Memory B cell (primary cell): ENCODE results near the gene ESYT2.

ENCODE experiments used
- ATAC-seq: fragments of 150-1000 bp; cut with Tn5 transposase; 2 replicates; pipeline ENCODE4 v1.10.0; 2021; ENCODE audit warnings: low read depth, mild to moderate bottlenecking, moderate library complexity
- DNase-seq, 2 donors: peaks; one replicate each; pipeline ENCODE4 v3.0.0; 2022; ENCODE audit warnings: low spot score in 2 of 2
- H3K27ac Mint-ChIP-seq: one replicate; pipeline ENCODE4 v1.8.0; 2022; ENCODE audit warnings: mild to moderate bottlenecking, moderate library complexity, mixed read lengths
- H3K27me3 Mint-ChIP-seq: one replicate; pipeline ENCODE4 v1.8.0; 2022; ENCODE audit warnings: mixed read lengths
- H3K36me3 Mint-ChIP-seq: one replicate; pipeline ENCODE4 v1.8.0; 2022; ENCODE audit warnings: mild to moderate bottlenecking, mixed read lengths
- H3K4me1 Mint-ChIP-seq: one replicate; pipeline ENCODE4 v1.8.0; 2022; ENCODE audit warnings: mixed read lengths
- H3K4me3 Mint-ChIP-seq: one replicate; pipeline ENCODE4 v1.8.0; 2022; ENCODE audit warnings: mild to moderate bottlenecking, moderate library complexity, mixed read lengths
- H3K9me3 Mint-ChIP-seq: one replicate; pipeline ENCODE4 v1.8.0; 2022; ENCODE audit warnings: mixed read lengths

The ESYT2 gene

DNA sequence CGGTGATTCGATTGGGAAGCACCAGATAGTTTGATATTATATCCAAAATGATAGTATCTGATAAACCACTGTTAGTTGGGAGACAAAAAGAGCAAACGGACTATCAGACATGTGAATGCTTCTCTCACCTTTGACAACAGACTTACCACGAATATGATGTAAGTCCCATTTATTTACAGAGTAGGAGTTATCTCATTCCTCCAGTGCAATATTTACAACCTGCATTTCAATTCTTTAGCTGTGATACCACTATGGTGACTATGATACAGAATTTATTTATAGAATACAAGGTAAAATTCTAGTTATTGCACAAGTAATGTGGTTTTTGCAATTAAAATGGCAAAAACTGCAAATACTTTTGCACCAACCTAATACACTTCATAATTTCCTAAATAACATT is 61.6 kb downstream of the ESYT2 start:
- H3K27ac Mint-ChIP-seq, result no peak overlapping the region
- DNase-seq (no peak), ATAC-seq (no peak)
- no peaks in the 10 kb centered on the region for H3K27me3 Mint-ChIP-seq
- H3K4me1 Mint-ChIP-seq, result no peaks in the 10 kb centered on the region
- no peak overlapping the region for H3K4me3 Mint-ChIP-seq
- peaks cover 18% of the 10 kb centered on the region for H3K36me3 Mint-ChIP-seq
- H3K9me3 Mint-ChIP-seq, result no peaks in the 10 kb centered on the region

DNA sequence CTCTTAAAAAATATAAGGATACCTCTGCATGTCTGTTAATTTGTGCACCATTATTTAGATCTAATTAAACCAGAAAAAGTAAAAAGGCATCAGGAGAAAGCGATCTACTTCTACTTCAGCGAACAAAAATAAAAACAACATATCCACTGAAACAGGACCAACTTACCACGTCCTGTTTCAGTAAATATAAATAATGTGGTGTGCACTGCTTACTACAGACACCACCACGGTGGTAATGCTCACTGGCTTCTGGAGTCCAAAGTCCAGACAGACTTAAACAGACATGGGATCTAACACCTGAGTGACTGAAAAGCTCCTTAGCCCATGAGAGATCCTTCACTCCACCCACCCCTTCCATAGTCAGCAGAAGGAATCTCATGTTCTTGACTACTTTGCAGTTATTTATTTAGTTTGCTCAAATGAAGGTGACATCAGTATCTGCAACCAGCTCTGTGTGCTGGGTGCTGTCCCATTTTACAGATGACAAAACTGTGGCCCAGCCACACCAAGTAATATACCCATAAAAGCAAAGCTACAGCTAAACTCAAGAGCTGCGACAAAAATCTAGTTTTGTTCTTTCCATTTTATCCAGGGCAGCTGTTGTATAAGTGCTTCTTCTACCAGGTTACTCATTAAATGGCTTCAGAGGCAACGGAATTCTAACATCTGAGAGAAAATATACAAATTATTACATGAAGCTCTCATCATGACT is 62.6 kb downstream of the ESYT2 start:
- Mint-ChIP-seq H3K9me3 (no peaks in the 10 kb centered on the region), H3K4me1 (no peaks in the 10 kb centered on the region), H3K36me3 (peaks cover 24% of the 10 kb centered on the region), H3K27me3 (no peaks in the 10 kb centered on the region), H3K4me3 (no peak overlapping the region), H3K27ac (peak overlapping the region; percentile 41)
- ATAC-seq (no peak), DNase-seq (no peak)

DNA sequence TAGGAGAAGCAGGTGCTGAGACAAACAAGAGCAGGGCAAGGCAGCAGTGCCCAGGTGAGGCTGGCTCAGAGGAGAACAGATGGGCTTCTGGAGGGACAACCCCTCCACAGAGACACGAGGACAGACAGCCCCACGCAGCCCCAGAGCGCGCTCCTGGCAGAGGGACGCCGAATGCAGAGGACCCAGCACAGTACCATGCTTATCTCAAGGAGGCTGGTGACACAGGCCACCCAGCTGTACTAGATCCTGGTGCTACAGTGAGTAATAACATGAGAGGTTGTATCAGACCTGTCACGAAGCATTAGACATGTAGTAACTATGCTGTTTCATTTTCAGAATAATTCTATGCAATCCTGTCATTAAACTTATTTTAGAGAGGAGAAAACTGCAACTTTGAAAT is 64.3 kb downstream of the ESYT2 start:
- Mint-ChIP-seq H3K27me3 (no peaks in the 10 kb centered on the region), H3K4me3 (no peak overlapping the region), H3K4me1 (no peaks in the 10 kb centered on the region), H3K9me3 (no peaks in the 10 kb centered on the region), H3K27ac (no peak overlapping the region), H3K36me3 (peaks cover 35% of the 10 kb centered on the region)
- ATAC-seq (no peak), DNase-seq (no peak)

DNA sequence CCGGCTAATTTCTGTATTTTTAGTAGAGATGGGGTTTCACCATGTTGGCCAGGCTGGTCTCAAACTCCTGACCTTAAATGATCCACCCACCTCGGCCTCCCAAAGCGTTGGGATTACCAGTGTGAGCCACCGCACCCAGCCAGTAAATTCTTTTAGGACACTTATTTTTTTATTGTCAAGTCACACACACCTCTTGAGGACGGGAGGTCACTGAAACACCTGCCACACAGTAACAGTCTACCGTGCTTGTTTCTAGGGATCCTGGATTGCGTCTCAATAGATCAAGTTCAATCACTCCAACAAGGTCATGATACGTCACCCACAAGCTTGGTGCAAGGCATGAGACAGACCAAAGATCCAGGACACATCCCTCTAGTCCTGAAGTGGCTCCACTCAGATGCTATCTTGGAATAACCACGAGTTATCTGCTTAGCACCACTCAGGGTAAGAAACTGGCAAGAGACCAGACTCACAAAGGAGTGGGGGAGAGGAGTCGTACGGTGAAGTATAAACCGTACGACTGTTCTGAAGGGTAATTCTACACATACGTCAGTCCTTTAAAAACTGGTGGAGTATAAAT is 65.8 kb downstream of the ESYT2 start:
- no peak overlapping the region for H3K27ac Mint-ChIP-seq
- ATAC-seq (no peak), DNase-seq (no peak)
- H3K4me3 Mint-ChIP-seq, result no peak overlapping the region
- H3K36me3 Mint-ChIP-seq, result peaks cover 39% of the 10 kb centered on the region
- H3K27me3 Mint-ChIP-seq, result no peaks in the 10 kb centered on the region
- no peaks in the 10 kb centered on the region for H3K4me1 Mint-ChIP-seq
- H3K9me3 Mint-ChIP-seq, result no peaks in the 10 kb centered on the region

DNA sequence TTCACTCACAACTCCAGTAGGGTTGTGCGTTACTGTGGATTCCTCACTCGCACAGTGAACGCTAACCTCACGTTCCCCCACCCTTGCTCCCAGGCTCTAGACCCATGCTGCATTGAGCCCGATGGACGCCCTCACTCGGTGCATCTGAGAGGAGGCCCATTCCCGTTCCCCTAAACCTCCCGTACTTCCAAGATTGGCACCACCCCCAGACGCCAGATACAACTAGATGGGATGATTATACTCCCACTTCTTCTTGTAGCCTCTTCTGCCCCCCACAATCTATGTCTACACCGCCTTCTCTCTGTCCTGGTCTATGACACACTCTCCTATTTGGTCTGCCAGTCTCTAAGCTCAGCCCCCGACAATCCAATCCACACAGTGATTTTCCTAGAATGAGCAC is 67.4 kb downstream of the ESYT2 start:
- no peak for ATAC-seq
- Mint-ChIP-seq H3K27ac (peak overlapping the region; percentile 42), H3K4me3 (no peak overlapping the region), H3K4me1 (no peaks in the 10 kb centered on the region), H3K9me3 (no peaks in the 10 kb centered on the region), H3K36me3 (peaks cover 48% of the 10 kb centered on the region), H3K27me3 (no peaks in the 10 kb centered on the region)
- DNase-seq, result no peak

DNA sequence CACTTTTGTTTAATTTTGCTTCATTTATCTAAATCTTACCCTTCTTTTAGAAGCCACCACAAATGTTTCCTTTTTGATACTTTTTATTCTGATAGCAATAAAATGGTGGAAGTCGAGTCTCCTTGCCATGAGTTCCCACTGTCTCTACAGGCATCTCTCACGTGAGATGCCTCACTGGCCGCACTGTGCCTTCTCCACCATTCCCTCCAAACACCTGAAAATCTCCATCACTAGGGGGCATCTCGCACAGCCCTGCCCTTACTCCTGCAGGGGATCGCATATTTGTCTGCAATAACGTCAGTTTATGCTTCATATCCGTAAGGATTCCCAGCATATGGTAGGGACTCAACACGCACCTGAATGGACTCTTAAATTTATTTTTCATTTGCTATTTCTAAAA is 68.4 kb downstream of the ESYT2 start:
- Mint-ChIP-seq H3K27me3 (no peaks in the 10 kb centered on the region), H3K4me3 (no peak overlapping the region), H3K27ac (no peak overlapping the region), H3K4me1 (no peaks in the 10 kb centered on the region), H3K9me3 (no peaks in the 10 kb centered on the region), H3K36me3 (peaks cover 47% of the 10 kb centered on the region)
- DNase-seq (no peak), ATAC-seq (no peak)

DNA sequence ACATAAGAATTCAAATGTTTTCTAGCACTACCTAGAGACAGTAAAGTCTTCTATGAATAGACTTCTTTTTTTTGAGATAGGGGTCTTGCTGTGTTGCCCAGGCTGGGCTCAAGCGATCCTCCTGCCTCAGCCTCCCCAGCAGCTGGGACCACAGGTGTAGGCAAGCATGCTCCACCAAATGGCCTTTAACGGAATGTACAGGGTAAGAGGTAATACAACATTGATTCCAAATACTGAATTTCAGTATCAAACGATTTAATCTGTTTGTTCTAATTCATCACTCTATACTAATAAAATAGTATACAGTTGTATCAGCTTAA is 68.9 kb downstream of the ESYT2 start:
- H3K4me1 Mint-ChIP-seq, result no peaks in the 10 kb centered on the region
- no peak overlapping the region for H3K4me3 Mint-ChIP-seq
- H3K27ac Mint-ChIP-seq, result no peak overlapping the region
- H3K27me3 Mint-ChIP-seq, result no peaks in the 10 kb centered on the region
- H3K36me3 Mint-ChIP-seq, result peaks cover 47% of the 10 kb centered on the region
- DNase-seq (no peak), ATAC-seq (no peak)
- H3K9me3 Mint-ChIP-seq, result no peaks in the 10 kb centered on the region

DNA sequence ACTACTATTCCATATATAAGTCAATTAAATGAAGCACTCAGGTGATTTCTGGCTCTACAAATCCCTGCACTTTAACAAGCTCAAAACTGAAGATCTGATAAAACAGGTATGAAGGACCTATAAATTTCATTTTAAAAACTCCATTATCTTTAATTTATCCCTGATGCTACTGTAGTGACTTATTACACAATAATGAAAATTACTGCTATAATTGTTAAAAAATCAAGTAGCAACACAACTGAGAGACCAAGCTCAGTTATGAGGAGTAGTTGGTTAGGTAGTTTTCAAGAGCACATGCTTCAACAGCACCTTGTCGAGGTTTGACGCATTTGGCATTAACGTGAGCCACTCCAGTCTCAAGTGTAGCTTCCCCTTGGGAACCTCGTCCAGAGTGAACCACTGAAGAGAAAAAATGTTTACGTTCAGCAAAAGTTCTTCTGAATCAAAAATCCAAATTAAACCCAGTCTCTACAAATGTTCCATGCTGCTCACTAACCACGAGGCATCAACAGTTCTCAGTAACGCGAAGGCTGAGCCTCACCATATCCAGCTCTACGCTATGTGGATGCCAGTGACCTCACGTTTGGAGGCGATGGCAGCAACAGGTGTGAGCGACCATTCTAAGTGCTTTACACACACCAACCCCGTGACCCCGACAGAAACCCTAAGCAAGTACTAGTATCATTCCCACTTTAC is 69.4 kb downstream of the ESYT2 start:
- ATAC-seq, result no peak
- no peak overlapping the region for H3K27ac Mint-ChIP-seq

DNA sequence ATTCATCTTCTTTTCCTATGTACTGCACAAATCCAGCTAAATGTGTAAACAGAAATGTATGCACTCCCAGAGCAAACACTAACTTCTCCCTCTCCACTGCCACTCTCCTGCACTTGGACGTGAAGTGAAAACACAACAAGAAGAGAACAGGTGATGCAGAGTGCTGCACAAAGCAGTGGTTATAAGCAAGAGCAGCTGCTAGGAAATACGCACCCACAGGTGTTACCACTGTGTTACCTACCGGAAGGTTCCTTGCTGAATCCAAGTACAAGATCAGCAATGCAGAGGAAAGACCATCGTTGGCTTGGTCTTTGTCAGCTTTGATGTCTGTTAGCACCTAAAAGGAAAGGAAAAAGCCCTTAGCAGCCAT is 70.1 kb downstream of the ESYT2 start:
- no peak overlapping the region for H3K4me3 Mint-ChIP-seq
- peaks cover 47% of the 10 kb centered on the region for H3K36me3 Mint-ChIP-seq
- ATAC-seq, result no peak
- H3K27me3 Mint-ChIP-seq, result no peaks in the 10 kb centered on the region
- H3K27ac Mint-ChIP-seq, result no peak overlapping the region
- no peak for DNase-seq
- H3K4me1 Mint-ChIP-seq, result no peaks in the 10 kb centered on the region
- no peaks in the 10 kb centered on the region for H3K9me3 Mint-ChIP-seq

More for the DNA sequence above, 69.4 kb downstream of the ESYT2 start:
- no peak for DNase-seq
- H3K36me3 Mint-ChIP-seq, result peaks cover 51% of the 10 kb centered on the region
- no peaks in the 10 kb centered on the region for H3K4me1 Mint-ChIP-seq
- no peak overlapping the region for H3K4me3 Mint-ChIP-seq
- H3K27me3 Mint-ChIP-seq, result no peaks in the 10 kb centered on the region
- H3K9me3 Mint-ChIP-seq, result no peaks in the 10 kb centered on the region

DNA sequence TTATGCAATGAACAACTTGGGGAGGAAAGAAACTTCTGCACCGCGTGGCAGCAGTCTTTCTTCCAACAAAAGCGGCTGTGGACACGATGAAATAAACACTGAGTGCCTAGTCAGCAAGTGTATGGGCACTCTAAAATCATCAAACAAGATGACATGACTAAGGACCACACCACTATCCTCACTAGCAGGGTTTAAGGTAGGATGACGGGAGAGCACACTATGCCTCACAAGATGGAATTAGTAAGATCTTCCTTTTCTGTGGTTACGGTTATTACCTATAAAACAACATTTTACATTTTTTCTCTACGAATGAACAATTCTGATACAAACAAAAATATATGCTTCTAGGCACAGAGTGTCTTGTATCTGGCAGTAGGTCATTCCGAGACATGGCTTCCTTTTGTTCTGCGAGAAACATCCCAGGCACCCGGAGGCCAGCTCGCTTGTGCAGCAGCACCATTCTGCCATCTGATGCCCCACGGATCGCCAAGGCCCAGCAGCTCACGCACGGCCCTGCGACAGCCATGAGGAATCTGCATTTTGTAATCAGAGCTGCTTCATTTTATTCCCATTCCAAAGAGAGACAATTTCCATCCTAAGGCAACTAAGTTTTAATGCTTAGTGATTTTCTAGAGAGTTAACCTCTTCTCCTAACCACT is 70.6 kb downstream of the ESYT2 start:
- ATAC-seq (no peak), DNase-seq (no peak)
- Mint-ChIP-seq H3K9me3 (no peaks in the 10 kb centered on the region), H3K4me1 (no peaks in the 10 kb centered on the region), H3K4me3 (no peak overlapping the region), H3K27me3 (no peaks in the 10 kb centered on the region), H3K36me3 (peaks cover 48% of the 10 kb centered on the region), H3K27ac (no peak overlapping the region)

DNA sequence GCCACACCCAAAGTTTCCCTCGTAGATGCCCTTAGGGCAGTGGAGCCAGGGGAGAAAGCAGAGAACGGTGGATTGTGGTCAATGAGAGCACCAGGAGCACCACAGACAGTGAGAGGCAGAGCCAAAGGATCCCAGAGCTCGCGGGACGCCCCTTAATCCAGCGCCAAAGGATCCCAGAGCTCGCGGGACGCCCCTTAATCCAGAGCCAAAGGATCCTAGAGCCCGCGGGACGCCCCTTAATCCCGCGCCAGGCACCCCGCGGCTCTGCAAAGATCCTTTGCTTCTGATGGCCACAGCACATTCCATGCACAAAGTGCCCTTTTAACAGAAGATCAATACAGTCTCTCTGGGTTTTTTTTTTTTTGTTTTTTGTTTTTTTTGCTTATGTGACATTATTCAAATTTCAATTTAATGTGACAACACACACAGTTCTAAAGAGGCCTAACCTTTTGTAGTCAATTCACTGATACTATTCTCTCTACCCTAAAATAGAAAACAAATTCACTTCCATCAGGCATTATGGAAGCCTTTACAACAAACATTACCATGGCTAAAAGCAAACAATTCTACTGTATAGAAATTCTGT is 71.8 kb downstream of the ESYT2 start:
- no peaks in the 10 kb centered on the region for H3K27me3 Mint-ChIP-seq
- DNase-seq (no peak), ATAC-seq (no peak)
- no peaks in the 10 kb centered on the region for H3K9me3 Mint-ChIP-seq
- H3K4me3 Mint-ChIP-seq, result no peak overlapping the region
- no peak overlapping the region for H3K27ac Mint-ChIP-seq
- peaks cover 46% of the 10 kb centered on the region for H3K36me3 Mint-ChIP-seq
- H3K4me1 Mint-ChIP-seq, result no peaks in the 10 kb centered on the region

DNA sequence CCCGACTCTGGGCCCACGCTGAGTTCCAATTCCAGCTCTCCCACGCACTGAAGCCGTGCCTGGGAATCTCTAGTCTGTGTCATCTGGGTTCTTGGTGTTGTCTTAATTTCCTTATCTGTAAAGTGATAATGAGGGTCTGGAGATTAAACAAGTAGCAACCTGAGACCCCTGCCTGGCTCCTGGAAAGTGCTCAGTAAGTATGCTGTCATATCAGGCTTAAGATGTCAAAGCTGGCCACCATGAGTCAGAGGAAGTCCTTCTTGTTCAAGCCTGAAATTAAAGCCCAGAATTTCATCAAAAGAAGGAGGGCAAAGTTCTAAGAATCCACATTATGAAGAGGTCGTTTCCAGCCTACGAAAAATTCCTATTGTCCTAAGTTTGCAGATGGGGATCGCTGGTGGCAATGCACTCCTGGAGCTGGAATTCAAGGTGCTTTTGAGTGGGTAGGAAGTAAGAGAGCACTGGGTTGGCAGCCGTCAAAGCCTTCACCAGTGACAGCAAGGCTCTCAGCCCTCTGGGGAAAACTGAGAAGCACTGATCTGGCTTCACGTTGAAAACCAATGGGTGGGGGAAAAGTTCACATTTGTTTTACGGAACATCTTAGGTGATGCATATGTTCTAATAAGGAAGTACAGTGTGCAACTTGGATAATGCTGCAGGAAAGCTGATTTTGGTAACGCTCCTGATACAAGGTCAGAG is 74.4 kb downstream of the ESYT2 start:
- peaks cover 30% of the 10 kb centered on the region for H3K36me3 Mint-ChIP-seq
- H3K27ac Mint-ChIP-seq, result no peak overlapping the region

DNA sequence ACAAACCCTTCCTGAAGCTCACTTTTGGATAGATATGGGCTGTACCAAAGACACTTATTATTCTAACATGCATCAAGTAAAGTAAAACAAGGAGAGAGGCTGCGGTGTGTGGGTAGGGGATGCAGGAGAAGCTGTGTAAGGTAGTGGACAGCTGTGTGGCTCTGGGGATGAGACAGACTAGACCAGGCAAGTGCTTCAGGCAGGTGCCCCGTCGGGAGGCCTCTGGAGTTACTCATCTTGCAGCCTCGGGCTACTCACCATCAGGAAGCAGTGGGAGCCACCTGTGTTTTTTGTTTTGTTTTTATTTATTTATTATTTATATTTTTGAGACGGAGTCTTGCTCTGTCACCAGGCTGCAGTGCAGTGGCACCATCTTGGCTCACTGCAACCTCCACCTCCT is 75.4 kb downstream of the ESYT2 start:
- no peak for ATAC-seq
- no peak for DNase-seq
- Mint-ChIP-seq H3K4me1 (no peaks in the 10 kb centered on the region), H3K4me3 (no peak overlapping the region), H3K27me3 (no peaks in the 10 kb centered on the region), H3K36me3 (peaks cover 26% of the 10 kb centered on the region), H3K9me3 (no peaks in the 10 kb centered on the region), H3K27ac (no peak overlapping the region)

More for the DNA sequence above, 74.4 kb downstream of the ESYT2 start:
- Mint-ChIP-seq H3K9me3 (no peaks in the 10 kb centered on the region), H3K4me1 (no peaks in the 10 kb centered on the region), H3K27me3 (no peaks in the 10 kb centered on the region), H3K4me3 (no peak overlapping the region)
- no peak for DNase-seq
- no peak for ATAC-seq

DNA sequence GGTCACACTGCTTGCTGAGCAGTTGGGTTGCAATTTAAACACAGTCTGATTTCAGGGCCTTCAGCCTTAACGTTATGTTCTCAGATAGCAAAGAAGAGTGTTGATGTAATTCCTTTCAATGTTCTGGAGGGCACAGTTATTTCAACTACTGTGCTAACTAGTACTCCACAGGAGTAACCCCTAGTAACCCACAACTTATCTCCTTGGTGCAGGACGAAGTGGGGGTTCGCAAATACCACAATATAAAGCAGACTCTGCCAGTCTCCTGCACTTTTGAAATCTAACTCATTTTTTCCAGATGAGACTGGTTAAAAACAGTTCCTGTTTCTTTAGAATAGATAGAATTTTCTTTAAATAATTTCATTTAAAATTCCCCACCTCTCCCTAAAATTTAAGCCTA is 77.6 kb downstream of the ESYT2 start:
- Mint-ChIP-seq H3K4me3 (no peak overlapping the region), H3K4me1 (no peaks in the 10 kb centered on the region), H3K9me3 (no peaks in the 10 kb centered on the region), H3K27me3 (no peaks in the 10 kb centered on the region), H3K36me3 (peaks cover 18% of the 10 kb centered on the region), H3K27ac (no peak overlapping the region)
- ATAC-seq (no peak), DNase-seq (no peak)
